SK-N-SH (cell line): ENCODE data around the gene ST6GALNAC1.

Experiments
- CTCF ChIP-seq: fragments of 200-600 bp; sonication (generic); IDR thresholded peaks from 2 replicates; pipeline ENCODE4 v1.6.1; 2017; ENCODE audit warnings: antibody characterized with exemption, mild to moderate bottlenecking, moderate library complexity
- EP300 ChIP-seq, 2 experiments: IDR thresholded peaks; 2 replicates each; pipeline versions ENCODE4 v1.4.0 to v1.6.1; 2012; ENCODE audit warnings: borderline replicate concordance in 1 of 2, low read depth in 1 of 2, low read length in 1 of 2
- EZH2phosphoT487 ChIP-seq: fragments of 200-600 bp; sonication (generic); IDR thresholded peaks from 2 replicates; pipeline ENCODE4 v1.6.1; 2017; ENCODE audit warnings: low read depth, mixed run types, mild to moderate bottlenecking, antibody characterized with exemption, moderate library complexity, borderline replicate concordance
- NFIC ChIP-seq: IDR thresholded peaks from 2 replicates; pipeline ENCODE4 v1.4.0; 2012; ENCODE audit warnings: borderline replicate concordance
- RAD21 ChIP-seq: IDR thresholded peaks from 2 replicates; pipeline ENCODE4 v1.6.1; 2012; ENCODE audit warnings: mild to moderate bottlenecking, low read length
- RFX5 ChIP-seq: IDR thresholded peaks from 2 replicates; pipeline ENCODE4 v1.6.1; 2012; ENCODE audit warnings: mild to moderate bottlenecking, improper control_type of control experiment, low read length

- TF ChIP-seq RAD21 (no peak), CTCF (no peak), EP300 (IDR thresholded peaks at IDR 0.05; ENCODE audit: borderline replicate concordance in 1 of 2, low read depth in 1 of 2, low read length in 1 of 2) (no peak), NFIC (no peak), RFX5 (no peak), EZH2phosphoT487 (no peak)
These were observed 1.5 kb downstream of the ST6GALNAC1 start for GRCh38 chr17:76642032-76642561.
